NCI-H1105 treated with DMSO at 0.1 percent for 48 hours (cell line): ENCODE data around the gene HLA-DOB.
"Not testable (repeated sequence)": the region's sequence is repeated elsewhere in the genome, so short reads cannot be mapped to it uniquely, and the experiment has no call there.

Experiments
- DNase-seq: peaks from one replicate; lab custom pipeline; 2025; lab: John Stamatoyannopoulos, UW

HLA-DOB gene

DNA sequence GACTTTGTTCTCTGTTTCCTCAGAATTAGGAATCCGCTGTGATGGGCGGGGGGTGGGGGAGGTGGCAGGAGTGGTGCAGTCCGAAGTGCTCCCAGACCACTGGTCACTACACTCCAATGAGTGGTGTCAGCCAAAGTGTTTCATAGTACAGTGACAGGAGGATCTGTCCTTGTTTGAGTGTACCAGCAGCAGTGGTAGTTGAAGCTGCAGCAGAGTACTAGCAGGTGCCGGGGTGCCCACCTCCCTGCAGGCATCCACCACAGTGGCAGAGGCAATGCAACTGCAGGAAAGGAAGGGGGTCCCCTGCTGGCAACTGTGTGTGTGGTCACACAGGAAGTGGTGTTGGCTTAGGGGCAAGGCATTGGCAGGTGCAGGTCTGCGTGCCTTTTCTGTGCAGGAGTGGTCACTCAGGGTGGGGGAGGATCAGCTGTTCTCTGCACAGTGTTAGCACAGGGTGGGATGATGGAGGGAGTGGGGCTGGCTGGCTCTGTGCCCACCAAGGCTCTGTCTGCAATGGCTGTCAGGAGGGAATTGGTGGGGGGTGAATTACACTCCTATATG lies 9.7 kb downstream of the HLA-DOB start:
- no peak for DNase-seq

DNA sequence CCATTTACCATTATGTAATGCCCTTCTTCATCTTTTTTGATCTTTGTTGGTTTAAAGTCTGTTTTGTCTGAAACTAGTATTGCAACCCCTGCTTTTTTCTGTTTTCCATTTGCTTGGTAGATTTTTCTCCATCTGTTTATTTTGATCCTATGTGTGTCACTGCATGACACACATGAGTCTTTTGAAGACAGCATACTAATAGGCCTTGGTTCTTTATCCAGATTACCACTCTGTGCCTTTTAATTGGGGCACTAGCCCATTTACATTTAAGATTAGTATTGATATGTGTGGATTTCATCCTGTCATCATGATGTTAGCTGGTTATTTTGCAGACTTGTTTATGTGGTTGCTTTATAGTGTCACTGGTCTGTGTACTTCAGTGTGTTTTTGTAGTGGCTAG lies 11.4 kb downstream of the HLA-DOB start:
- DNase-seq: not testable (repeated sequence)

- no peak for DNase-seq
These were observed 13.4 kb downstream of the HLA-DOB start for GRCh38 chr6:32803416-32803815.

- DNase-seq: no peak
These were observed 17.1 kb downstream of the HLA-DOB start for GRCh38 chr6:32799740-32800139.

- no peak for DNase-seq
These were observed 17.6 kb downstream of the HLA-DOB start for GRCh38 chr6:32799168-32799567.

- peak; percentile 40 for DNase-seq
These were observed 19.7 kb downstream of the HLA-DOB start for GRCh38 chr6:32796848-32797776.

DNA sequence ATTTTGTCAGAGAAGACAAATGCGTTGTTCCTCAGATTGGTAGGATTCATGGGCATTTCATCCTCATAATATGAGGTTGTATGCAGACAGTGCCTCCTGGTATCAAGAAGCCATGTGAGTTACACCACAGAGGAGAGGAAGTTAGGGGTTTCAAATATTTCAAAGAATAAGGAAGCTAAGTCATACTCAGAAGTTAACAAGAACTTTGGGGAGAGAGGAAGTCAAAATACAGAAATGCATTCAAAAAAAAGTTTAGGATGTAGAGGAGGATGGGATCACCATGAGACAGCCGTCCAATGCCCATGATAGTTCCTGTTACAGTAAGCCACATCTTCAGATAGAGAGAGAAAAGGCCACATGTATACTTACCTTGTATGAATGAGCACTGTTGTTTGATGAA lies 22.3 kb downstream of the HLA-DOB start:
- no peak for DNase-seq

- DNase-seq: no peak
These were observed 23.8 kb downstream of the HLA-DOB start for GRCh38 chr6:32792901-32793435.

- DNase-seq: no peak
These were observed 26.5 kb downstream of the HLA-DOB start for GRCh38 chr6:32790306-32790705.

DNA sequence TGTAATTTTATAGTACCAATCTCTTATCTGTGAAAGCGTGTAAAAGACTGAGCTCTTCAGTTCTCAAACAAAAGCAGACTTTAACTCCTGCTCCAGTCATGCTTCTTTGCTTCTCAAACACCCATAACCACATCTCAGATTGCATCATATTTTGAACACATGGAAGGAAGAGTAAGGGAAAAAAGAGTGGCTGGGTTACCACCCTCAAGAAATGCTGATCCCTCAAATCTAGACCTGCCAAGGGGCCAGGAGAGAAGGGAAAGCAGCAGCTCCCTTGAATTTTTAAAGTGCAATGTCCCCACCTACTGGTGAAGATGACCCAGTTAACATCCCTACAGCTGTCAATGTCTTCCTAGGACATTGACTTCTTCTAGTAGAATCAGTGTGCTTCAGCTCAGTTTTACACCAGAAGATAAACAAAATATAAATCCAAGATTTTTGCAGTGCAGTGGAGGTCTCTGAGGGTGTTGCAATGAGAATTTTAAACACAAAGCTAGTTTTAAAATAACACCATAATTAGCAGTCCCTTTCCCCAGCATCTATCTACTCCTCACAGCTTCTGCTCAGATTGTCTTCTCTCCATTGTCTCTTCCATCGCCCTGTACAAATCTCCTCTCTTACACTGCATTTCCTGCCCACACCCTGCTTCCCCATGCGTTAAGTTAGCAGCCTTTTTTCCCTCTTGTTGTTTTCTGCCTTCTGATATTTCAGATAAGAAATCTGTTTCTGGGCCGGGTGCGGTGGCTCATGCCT lies 30.8 kb downstream of the HLA-DOB start:
- peak; percentile 56 for DNase-seq

DNA sequence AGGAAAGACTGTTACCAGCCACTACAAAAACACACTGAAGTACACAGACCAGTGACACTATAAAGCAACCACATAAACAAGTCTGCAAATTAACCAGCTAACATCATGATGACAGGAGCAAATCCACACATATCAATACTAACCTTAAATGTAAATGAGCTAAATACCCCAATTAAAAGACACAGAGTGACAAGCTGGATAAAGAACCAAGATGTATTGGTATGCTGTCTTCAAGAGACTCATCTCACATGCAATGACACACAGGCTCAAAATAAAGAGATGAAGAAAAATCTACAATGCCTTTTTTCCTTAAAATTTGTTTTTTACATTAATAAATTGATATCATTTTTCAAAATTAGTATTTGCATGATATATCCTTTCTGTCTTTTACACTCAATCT lies 33.9 kb downstream of the HLA-DOB start:
- DNase-seq: not testable (repeated sequence)

DNA sequence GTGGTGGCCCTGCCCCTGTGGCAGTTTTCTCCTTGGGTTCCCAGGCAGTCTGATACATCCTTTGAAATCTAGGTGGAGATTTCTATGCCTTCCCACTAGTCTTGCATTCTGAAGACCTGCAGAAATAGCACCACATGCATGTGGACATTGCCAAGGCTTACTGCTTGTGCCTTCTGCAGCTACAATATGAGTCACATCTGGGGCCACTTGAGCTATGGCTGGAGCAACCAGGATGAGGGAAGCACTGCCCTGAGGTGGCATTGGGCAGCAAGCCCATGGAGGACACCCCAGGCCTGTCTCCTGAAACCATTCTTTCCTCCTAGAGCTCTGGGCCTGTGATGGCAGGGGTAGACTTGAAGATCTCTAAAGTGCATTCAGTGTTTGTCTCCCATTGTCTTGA lies 37.8 kb downstream of the HLA-DOB start:
- DNase-seq: no peak

GRCh38 chr6:32775071-32775470 lies 41.7 kb downstream of the HLA-DOB start:
- no peak for DNase-seq

DNA sequence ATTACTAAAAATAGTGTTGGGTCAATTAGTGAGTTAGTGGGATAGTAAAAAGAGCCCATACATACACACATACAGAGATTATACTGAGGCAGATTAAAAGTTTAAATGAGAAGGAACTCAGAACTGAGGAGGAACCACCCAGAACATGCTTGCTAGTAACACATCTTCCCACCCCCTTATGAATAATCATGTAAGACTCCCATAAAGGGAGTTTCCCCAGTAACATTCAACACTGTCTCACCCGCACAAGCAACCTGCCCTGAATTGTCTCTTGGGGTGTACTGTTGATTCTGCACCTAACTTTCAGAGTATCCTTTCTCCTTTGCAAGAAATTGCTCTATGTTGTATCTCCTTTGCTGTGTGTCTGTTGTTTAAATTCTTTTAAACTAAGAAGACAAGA lies 42.4 kb downstream of the HLA-DOB start:
- DNase-seq: no peak

DNA sequence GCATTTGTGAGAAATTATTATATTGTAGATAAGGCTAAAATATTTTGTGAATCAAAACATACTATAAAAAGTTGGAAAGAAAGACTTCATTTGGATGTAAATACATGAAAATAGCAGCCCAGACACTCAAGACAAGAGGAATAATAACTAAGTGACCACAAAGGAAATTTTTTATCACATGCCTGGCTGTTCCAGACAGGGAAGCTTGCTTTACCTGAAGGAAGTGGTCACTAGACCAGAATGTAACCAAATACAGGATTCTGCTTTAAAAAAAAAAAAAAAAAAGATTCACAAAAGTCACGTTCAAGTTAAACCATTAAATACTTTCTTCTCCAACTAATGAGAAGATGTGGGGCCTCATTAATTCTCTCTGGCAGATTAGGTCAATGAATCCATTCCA lies 44.1 kb downstream of the HLA-DOB start:
- no peak for DNase-seq

- no peak for DNase-seq
These were observed 52.8 kb downstream of the HLA-DOB start for GRCh38 chr6:32764048-32764447.

DNA sequence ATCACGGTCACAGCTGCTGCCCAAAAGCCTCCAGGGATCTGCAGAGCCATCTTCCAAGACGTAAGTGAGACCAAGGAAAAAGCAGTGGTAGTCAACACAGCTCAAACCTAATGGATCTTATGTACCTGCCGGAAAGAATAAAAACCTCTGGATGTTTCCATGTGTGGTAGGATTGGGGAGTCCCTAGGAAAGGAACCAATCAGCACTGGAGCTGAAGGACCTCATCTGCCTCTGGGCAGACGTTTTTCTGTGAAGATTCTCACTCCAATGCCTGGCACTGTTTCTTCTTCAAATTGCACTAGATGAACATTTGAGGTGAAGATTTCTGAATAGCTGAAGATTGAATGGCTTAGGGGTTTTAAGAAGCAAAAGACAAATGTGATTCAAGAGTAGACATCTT lies 53.4 kb downstream of the HLA-DOB start, which contains the start of gene HLA-DQB2:
HLA-DQB2 (minus strand) TSS at position 112 of the 400 bp plus-strand sequence; CDS start at position 50, 62 bp downstream.
- no peak for DNase-seq
